GM19467 (cell line): Measurements from ENCODE around the gene NAA10.

ENCODE experiments used
- ATAC-seq: cut with Tn5 transposase; IDR thresholded peaks from one replicate; pipeline ENCODE4 v1.9.1; 2021; ENCODE audit warnings: mild to moderate bottlenecking, moderate library complexity; ENCODE audit not compliant: unreplicated experiment

NAA10 gene

GRCh38 chrX:153967536-153968224 is 32.8 kb upstream of the NAA10 start:
- no peak for ATAC-seq

GRCh38 chrX:153966841-153967535 is 32.2 kb upstream of the NAA10 start:
- no peak for ATAC-seq

GRCh38 chrX:153966283-153966688 is 31.4 kb upstream of the NAA10 start:
- ATAC-seq, result no peak

- no peak for ATAC-seq
These were observed 30.6 kb upstream of the NAA10 start for GRCh38 chrX:153965406-153965805.

- ATAC-seq, result no peak
These were observed 29.3 kb upstream of the NAA10 start for GRCh38 chrX:153964105-153964504.

- no peak for ATAC-seq
These were observed 28.7 kb upstream of the NAA10 start for GRCh38 chrX:153963546-153963945.

GRCh38 chrX:153961292-153961691 is 26.5 kb upstream of the NAA10 start:
- ATAC-seq, result no peak

- no peak for ATAC-seq
These were observed 25.9 kb upstream of the NAA10 start for GRCh38 chrX:153960786-153961185.

GRCh38 chrX:153960077-153960476 is 25.2 kb upstream of the NAA10 start:
- no peak for ATAC-seq

- ATAC-seq, result no peak
These were observed 24.8 kb upstream of the NAA10 start for GRCh38 chrX:153959649-153960048.

- no peak for ATAC-seq
These were observed 23.8 kb upstream of the NAA10 start for GRCh38 chrX:153958605-153959004.

- no peak for ATAC-seq
These were observed 22.4 kb upstream of the NAA10 start for GRCh38 chrX:153957224-153957623.

- ATAC-seq, result no peak
These were observed 21.4 kb upstream of the NAA10 start for GRCh38 chrX:153956044-153956907.

- no peak for ATAC-seq
These were observed 20.4 kb upstream of the NAA10 start for GRCh38 chrX:153955228-153955732.

- ATAC-seq, result no peak
These were observed 19.9 kb upstream of the NAA10 start for GRCh38 chrX:153954558-153955227.

- no peak for ATAC-seq
These were observed 19.2 kb upstream of the NAA10 start for GRCh38 chrX:153953892-153954557.

GRCh38 chrX:153953342-153953830 is 18.5 kb upstream of the NAA10 start:
- ATAC-seq, result no peak

- no peak for ATAC-seq
These were observed 17.7 kb upstream of the NAA10 start for GRCh38 chrX:153952373-153953026.

GRCh38 chrX:153951683-153952372 is 17.0 kb upstream of the NAA10 start:
- no peak for ATAC-seq
